Tibial nerve (tissue), 4 donors: ENCODE results near the gene MLLT1.

Source experiments
- CTCF ChIP-seq, 5 experiments: fragments of 200-600 bp in 3 of 5; fragments of 450-650 bp in 2 of 5; sonication (generic) in 3 of 5; IDR thresholded peaks; one replicate each; pipeline ENCODE4 v1.5.1; 2016 to 2019; ENCODE audit warnings: antibody characterized with exemption in 5 of 5, mild to moderate bottlenecking in 3 of 5, moderate library complexity in 2 of 5
- EP300 ChIP-seq, 2 donors: sonication (generic); formaldehyde crosslinking; IDR thresholded peaks; one replicate each; pipeline ENCODE4 v1.6.1; 2017; ENCODE audit warnings: antibody characterized with exemption in 2 of 2, mild to moderate bottlenecking in 1 of 2
- POLR2A ChIP-seq, 2 donors: fragments of 450-650 bp; IDR thresholded peaks; one replicate each; pipeline ENCODE4 v1.6.1; 2017; ENCODE audit warnings: antibody characterized with exemption in 2 of 2, mild to moderate bottlenecking in 2 of 2, moderate library complexity in 2 of 2

- TF ChIP-seq CTCF (IDR thresholded peaks at IDR 0.05) (no peak), EP300 (IDR thresholded peaks at IDR 0.05) (peak in 1 of 2 donors; percentile 56), POLR2A (IDR thresholded peaks at IDR 0.05) (no peak)
Measured at GRCh38 chr19:6220385-6221191, 59.2 kb downstream of the MLLT1 start.
